ENCODE data around the gene TSHZ1.

Gene TSHZ1

DNA sequence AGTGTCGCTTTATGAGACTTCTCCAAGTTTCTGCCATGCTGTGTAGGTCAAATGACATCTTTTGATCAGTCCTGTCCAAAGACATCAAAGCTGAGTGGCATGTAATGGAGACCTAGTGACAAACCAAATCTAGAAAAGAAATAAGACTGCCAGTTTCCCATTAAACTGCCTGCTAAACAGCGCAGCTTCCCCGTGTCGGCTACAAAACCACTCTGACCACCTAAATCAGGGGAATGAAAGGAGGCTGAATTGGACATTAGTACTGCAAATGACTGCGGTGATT is 57.7 kb downstream of the TSHZ1 start:
- H3K4me3 ChIP-seq (ENCODE audit: low read depth, low read length) = no peak overlapping the region

DNA sequence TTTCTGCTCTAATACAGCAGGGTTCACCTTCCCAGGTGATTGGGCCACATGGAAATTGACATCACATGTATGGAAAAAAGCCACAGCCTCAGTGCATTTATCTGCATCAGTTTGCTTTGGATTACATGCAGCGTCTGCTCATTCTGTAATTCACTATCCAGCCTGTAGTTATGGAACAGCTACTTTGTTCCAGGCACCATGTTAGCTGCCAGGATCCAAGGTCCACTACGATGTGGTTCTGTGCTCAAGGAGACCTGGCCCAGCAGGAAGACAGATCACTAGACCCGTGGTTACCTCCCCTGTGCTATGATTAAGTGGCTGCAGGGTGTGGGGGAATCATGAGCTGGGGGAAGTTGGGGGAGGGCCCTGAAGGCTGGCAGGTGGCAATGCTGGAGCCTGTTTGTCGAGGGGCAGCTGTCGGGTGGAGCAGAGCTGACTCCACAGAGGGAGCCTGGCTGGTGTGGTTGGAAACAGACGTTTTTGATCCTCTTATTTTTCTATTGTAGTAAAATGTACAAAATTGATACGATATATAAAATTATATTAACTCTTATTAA is 58.6 kb downstream of the TSHZ1 start:
- H3K4me3 ChIP-seq (ENCODE audit: low read depth, low read length) = no peak overlapping the region

DNA sequence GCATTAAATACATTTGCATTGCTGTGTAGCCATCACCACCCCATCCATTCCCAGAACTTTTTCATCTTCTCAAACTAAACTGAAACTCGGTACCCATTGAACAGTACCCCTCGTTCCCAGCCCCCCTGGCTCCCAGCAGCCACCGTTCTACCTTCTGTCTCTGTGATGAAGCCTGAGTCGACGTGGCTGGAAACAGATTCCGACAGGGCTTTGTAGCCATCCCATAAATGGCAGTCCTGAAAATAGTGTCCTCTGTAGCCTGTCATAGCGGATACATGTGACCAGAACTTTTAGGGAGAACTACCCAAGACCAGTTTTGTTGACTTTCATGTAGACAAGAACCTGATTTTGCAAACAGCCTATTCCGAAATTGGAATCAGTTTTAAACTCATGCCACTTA is 59.1 kb downstream of the TSHZ1 start:
- H3K4me3 ChIP-seq (ENCODE audit: low read depth, low read length) = no peak overlapping the region

DNA sequence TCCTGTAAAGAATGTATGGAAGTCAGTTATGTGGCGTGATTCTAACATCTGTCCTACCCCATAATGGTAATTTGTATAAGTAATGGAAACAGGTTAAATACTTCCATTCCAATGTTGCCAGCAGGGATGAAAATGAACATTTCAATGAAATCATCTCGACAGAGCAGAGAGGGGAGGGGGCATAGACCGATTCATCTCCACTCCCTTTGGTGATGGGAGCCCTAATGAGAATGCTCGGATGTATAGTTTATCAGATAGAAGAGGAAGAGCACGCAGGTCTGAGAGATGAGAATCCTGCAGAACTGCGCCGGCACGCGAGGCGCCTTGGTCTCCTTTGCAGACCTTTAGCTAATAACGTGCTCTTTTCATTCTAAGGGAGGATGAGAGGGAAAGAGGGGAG is 61.4 kb downstream of the TSHZ1 start:
- H3K4me3 ChIP-seq (ENCODE audit: low read depth, low read length) = no peak overlapping the region

DNA sequence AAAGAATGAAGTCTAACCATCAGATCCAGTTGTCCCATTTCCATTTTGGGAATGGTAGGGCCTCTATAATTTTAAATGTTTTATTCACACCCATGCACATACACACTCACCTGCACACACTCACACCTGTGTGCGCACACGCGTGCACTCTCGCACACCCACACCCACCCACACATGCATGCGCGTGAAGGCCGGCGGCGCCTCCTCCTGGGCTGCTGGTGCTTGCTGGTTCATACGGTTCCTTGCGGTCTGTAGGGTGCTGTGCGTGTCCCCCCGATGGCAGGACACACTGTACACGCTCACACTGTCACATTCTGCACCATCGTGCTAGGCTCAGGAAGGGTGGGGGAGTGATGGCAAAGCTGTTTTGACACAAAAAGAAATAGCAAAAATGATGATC is 63.2 kb downstream of the TSHZ1 start:
- H3K4me3 ChIP-seq (ENCODE audit: low read depth, low read length) = no peak overlapping the region

DNA sequence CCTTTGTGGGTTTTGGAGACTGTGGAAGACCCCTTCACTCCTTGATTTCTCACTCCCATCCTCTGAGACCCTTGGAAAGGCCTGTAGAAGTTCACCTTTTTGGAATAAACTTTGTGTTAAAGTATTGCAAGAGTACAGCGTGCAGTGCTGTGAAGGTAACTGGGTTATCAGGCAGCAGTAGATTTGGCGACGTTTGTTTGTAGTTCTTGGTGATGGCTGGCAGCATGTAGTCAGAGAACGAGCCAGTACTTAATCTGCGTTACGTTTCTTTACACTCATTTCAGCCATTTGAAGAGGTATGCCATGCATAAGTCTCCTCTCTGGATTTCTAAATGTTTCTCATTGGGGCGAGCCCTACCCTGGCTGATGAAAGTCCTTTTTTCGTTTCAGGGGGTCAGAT is 64.6 kb downstream of the TSHZ1 start:
- H3K4me3 ChIP-seq (ENCODE audit: low read depth, low read length) = no peak overlapping the region

DNA sequence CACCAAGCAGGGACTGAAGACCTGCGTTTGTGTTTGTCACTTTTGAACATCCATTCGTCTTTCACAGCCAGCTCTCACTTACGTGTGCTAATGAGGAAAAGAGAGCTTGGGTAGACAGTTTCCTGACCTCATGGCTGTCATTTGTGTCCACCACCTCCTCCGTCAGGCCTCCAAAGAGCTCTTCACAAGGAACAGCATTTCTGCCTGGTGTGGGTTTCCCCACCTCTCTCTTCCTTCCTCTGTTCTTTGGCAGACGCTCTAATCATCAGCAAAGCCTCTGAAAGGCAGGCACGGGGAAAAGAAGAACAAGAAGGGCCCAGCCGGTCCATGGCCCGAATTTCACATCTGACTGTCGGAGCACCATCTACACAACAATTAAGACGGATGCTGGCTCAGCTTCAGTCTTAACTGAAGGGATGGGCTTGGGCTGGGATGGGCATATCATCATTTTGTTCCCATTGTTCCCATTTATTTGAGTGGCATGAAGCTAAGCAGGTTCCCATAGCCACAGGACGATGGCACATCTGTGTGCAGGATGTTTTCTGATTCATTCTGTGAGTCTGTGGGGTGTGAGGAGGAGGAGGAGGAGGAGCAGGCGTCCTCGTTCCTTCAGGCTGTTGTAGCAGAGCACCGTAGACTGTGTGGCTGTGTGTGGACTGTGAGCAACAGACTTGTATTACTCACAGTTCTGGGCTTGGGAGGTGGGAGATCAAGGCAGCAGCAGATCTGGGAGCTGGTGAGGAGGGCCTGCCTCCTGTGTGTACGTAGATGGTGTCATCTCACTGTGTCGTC is 66.4 kb downstream of the TSHZ1 start:
- H3K4me3 ChIP-seq (ENCODE audit: low read depth, low read length) = no peak overlapping the region

DNA sequence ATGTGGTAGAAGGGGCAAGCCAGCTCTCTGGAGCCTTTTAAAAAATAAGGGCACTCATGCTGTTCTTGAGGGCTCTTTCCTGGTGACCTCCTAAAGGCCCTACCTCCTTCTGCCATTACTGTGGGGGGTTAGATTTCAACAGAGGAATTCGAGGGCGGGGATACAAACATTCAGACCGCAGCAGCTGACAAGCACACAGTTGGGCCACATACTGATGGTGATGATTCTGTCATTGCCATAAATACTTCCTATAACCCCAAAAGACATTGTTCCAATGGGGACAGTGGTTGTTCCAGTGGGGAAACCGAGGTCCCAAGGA is 67.0 kb downstream of the TSHZ1 start:
- no peak overlapping the region for H3K4me3 ChIP-seq (ENCODE audit: low read depth, low read length)

DNA sequence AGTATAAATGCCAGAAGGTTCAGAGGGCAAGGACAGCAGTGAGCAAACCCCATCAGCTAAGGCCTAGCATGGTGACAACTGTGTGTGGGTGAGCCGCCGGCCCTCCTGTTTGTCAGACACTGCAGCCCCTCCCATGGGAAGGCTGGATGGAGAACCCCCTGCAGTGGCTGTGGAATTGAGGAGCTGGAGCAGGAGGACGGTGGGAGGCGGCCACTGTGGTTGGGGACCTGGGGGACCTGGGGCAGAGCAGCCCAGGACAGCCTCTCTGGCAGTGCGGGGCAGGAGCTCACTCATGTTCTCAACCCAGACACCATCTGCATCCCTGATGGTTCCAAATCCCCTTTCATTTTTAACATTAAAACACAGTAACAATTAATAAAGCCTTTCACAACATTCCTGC is 68.8 kb downstream of the TSHZ1 start:
- H3K4me3 ChIP-seq (ENCODE audit: low read depth, low read length) = no peak overlapping the region

DNA sequence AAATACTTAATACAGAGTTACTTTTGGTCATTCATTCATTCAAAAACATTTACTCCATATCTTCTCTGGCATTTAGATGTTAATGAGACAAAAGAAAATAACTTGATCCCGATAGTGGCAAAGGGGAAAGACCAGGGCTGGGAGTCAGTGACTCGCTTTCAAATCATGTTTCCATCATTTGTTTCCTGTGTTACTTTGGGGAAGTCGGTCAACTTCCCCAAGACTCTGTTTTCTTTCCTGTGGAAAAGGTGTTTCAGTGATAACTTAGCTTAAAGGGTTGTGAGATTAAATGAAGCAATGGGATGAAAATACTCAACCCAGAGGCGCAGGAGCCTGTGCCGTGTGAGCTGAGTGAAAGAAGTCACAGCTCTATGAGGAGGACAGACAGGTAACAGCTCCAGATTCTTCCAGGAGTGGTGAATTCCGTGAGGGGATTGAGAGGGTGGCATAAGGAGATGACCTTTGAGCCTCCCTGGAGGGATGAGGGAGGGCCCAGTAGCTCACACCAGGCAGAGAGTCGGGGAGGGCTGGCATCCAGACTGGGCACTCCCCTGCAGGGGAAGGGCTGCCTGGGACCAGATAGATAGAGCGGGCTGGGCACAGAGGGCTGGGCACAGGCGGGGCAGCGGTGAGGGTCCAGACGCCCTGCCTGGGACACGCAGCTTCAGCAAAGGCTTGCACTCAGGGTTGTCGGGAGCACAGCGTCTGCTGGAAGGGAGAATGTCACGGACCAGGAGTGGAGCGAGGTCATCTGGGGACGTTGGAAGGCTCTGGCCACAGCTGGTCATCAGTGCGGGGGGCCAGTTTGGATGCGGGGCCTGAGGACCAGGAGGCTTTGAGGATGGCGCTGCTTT is 70.1 kb downstream of the TSHZ1 start:
- H3K4me3 ChIP-seq (ENCODE audit: low read depth, low read length) = no peak overlapping the region

DNA sequence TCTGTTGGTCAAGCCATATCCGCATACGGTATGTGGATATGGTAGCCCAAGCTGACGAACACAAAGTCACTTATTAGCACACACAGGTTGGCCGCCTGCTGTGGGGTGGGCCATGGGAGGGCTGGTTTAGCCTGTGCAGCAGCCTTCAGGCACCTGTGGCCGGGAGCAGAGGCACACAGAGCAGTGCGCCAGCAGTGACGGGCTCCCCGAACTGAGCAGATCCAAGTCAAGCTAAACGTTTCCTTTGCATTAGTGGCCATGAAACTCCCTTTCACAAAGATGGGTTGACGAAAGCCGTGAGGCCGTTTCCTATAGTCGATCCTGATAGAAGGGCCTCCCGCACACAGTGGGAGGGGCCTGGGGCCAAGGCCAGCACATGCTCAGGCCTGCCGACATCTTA is 72.1 kb downstream of the TSHZ1 start:
- H3K4me3 ChIP-seq (ENCODE audit: low read depth, low read length) = no peak overlapping the region

DNA sequence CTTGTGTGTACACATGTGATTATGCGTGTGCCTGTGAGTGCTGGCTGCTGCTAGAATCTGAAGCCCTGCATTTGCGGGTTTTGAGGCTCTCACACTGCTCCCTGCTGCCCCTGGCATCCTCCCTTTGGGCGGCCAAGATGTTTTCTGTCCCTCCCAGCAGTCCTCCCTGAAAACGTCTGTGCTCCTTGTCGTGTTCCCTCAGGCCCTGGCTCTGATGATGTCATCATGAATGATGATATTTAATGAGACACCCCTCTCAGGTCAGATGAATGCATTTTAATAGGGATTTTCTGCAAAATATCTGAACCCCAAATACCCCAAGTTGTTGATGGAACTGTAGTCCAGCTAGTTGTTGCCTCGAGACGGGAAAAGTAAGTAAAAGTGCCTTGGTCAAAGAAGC is 73.1 kb downstream of the TSHZ1 start:
- H3K4me3 ChIP-seq (ENCODE audit: low read depth, low read length) = no peak overlapping the region

DNA sequence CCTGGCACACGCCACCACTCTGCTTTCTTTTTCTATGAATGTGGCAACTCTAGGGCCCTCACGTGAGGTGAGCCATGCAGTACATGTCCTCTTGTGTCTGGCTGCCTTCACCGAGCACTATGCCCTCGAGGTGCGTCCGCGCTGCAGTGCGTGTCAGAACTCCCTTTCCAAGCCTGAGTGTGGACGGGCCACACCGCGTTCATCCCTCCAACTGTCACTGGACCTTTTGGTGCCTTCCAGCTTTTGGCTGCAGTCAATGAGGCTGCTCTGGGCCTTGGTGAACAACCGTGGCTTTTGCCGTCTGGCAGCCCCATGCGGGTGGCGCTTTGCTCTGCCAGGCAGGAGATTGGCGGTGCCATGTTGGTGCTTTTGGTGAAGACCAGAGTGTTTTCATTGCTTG is 74.0 kb downstream of the TSHZ1 start:
- no peak overlapping the region for H3K4me3 ChIP-seq (ENCODE audit: low read depth, low read length)

DNA sequence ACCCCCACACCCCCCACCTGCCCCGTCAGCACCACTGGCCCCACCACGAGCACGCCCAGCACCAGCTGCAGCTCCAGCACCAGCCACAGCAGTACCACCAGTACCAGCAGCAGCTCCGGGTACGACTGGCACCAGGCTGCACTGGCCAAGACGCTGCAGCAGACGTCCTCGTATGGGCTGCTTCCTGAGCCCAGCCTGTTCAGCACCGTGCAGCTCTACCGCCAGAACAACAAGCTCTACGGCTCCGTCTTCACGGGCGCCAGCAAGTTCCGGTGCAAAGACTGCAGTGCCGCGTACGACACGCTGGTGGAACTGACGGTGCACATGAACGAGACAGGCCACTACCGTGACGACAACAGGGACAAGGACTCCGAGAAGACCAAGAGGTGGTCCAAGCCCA is 75.3 kb downstream of the TSHZ1 start:
- no peak overlapping the region for H3K4me3 ChIP-seq (ENCODE audit: low read depth, low read length)

DNA sequence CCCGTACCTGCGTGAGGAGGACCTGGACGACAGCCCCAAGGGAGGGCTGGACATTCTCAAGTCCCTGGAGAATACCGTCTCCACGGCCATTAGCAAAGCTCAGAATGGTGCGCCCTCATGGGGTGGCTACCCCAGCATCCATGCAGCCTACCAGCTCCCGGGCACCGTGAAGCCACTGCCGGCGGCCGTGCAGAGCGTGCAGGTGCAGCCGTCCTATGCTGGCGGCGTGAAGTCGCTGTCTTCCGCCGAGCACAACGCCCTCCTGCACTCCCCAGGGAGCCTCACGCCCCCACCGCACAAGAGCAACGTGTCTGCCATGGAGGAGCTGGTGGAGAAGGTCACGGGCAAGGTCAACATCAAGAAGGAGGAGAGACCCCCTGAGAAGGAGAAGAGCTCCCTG is 76.4 kb downstream of the TSHZ1 start:
- H3K4me3 ChIP-seq (ENCODE audit: low read depth, low read length) = no peak overlapping the region

DNA sequence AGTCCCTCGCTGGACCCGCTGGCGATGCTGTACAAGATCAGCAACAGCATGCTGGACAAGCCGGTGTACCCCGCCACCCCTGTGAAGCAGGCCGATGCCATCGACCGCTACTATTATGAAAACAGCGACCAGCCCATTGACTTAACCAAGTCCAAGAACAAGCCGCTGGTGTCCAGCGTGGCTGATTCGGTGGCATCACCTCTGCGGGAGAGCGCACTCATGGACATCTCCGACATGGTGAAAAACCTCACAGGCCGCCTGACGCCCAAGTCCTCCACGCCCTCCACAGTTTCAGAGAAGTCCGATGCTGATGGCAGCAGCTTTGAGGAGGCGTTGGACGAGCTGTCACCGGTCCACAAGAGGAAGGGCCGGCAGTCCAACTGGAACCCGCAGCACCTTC is 77.1 kb downstream of the TSHZ1 start:
- H3K4me3 ChIP-seq (ENCODE audit: low read depth, low read length) = no peak overlapping the region

DNA sequence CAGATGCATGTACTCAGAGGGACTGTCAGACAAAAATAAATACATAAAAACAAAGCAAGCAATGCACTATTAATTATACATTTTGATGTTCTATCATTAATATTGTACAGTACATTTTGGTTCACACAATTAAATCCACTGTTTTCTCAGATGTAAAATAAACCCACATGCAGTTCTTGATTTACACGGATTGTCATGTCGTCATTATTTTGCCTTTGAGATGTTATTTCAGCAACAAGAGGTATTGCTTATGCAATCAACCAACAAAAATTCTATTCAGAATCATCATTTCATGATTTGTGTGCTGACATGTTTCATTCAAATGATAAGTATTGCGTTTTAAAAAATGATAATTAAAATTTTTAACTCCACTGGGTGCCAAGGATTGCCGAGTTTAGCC is 79.2 kb downstream of the TSHZ1 start:
- H3K4me3 ChIP-seq (ENCODE audit: low read depth, low read length) = no peak overlapping the region

DNA sequence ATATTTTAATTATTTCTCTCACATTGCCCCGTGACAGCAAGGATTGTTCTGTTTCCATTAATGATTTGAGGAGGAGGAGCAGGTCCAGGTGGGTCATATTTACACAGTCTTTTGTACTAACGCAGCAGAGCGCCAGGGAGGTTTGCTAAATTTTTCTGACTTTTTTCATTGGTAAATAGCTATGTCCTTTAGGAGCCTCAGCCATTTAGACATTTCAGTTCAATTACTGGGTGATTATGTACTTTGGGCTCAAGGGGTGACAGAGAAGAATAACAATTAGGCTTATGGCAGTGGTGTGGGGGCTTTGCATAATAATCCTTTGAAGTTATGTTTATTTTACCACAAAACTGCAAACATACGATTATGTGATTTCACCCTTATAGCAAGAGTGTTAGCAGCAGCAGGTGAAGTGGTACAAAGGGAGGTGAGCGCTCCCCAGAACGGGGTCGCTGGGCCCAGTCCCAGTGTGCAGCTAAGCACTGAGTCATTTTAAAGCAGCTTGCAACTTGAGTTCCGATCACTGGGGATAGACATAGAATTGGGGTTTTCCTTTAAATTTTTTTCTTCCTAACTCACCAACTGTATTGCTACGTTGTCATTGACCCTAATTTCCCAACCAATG is 80.3 kb downstream of the TSHZ1 start:
- H3K4me3 ChIP-seq (ENCODE audit: low read depth, low read length) = no peak overlapping the region

DNA sequence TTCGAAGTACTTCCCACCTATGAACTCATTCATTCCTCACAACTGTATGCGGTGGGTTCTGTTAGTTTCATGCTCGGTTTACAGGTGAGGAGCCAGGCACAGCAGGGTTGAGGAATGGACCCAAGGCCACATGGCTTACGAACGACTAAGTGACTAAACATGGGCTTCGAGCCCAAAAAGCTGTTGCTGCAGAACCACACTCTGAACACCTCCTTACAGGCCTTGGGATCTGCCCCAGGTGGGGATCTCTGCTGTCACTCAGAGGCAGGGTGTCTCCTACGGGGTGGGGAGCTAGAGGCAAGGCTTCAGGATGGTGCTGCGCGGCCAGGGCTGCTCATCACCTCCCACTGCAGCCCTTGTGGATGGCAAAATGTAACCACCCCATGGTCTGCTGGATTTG is 80.9 kb downstream of the TSHZ1 start:
- H3K4me3 ChIP-seq (ENCODE audit: low read depth, low read length) = no peak overlapping the region

DNA sequence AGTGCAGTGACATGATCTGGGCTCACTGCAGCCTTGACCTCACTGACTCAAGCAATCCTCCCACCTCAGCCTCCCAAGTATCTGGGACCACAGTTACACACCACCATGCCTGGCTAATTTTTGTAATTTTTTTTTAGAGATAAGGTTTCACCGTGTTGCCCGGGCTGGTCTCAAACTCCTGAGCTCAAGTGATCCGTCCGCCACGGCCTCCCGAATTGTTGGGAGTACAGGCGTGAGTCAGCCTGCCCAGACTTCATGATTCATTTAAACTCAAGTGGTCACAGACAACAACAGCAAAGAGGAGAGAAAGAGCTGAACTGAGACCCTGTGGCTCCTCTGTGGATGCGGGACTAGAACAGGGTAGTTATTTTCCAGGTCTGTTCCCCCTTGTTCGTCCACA is 83.0 kb downstream of the TSHZ1 start:
- H3K4me3 ChIP-seq (ENCODE audit: low read depth, low read length) = no peak overlapping the region

DNA sequence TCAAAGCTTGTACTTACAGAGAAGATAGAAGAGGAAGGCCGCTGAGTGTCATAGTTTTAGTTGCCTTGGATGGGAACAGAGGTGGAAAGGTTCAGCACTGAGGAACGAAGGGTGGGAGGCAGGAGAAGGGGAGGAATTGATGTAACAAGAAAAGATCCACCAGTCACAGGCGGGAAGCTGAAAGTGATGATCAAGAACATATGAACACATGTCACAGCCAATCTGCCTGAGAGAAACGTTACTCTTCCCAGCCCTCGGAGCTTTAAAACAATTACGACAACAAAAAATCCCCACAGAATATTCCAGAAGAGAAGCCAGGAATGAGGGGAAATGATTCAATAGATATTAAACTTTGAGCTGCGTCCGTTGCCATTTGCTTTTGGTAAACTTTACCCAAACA is 87.1 kb downstream of the TSHZ1 start:
- H3K4me3 ChIP-seq (ENCODE audit: low read depth, low read length) = no peak overlapping the region

All from iPS-11a (cell line).